GM23338 (cell line): ENCODE results near the gene ATP9A. TPM values are rescaled to one million over a fixed set of nuclear protein-coding genes. Genes with fewer than 3 reads are reported as not detected.

Experiments used
- ATAC-seq: fragments of 200-7000 bp; cut with Tn5 transposase; 3 replicates; pipeline ENCODE4 v1.9.1; 2020
- DNase-seq: peaks from one replicate; pipeline ENCODE4 v3.0.0-alpha.2; 2015; ENCODE audit warnings: low spot score
- H2AFZ ChIP-seq: fragments of 200-600 bp; sonication (generic); 2 replicates; pipeline ENCODE4 v1.8.0; 2016; ENCODE audit warnings: antibody characterized with exemption, mild to moderate bottlenecking, moderate library complexity
- H3F3A ChIP-seq: fragments of 200-600 bp; sonication (generic); replicated peaks from 2 replicates; pipeline ENCODE4 v1.8.0; 2017; ENCODE audit warnings: antibody characterized with exemption, mixed run types, low read depth
- H3K27ac ChIP-seq: fragments of 200-600 bp; sonication (generic); 2 replicates; pipeline ENCODE4 v1.6.1; 2016; ENCODE audit warnings: low read depth
- H3K27me3 ChIP-seq: fragments of 200-600 bp; sonication (generic); 2 replicates; pipeline ENCODE4 v1.8.0; 2016; ENCODE audit warnings: mild to moderate bottlenecking, mixed run types, moderate library complexity; ENCODE audit not compliant: insufficient read depth
- H3K36me3 ChIP-seq: fragments of 200-600 bp; sonication (generic); 2 replicates; pipeline ENCODE4 v1.8.0; 2016; ENCODE audit warnings: mild to moderate bottlenecking; ENCODE audit not compliant: insufficient read depth
- H3K4me1 ChIP-seq: fragments of 200-600 bp; sonication (generic); 2 replicates; pipeline ENCODE4 v1.8.0; 2016; ENCODE audit warnings: mild to moderate bottlenecking, moderate library complexity; ENCODE audit not compliant: insufficient read depth
- H3K4me2 ChIP-seq: fragments of 200-600 bp; sonication (generic); 2 replicates; pipeline ENCODE4 v1.7.1; 2017; ENCODE audit warnings: mixed run types
- H3K4me3 ChIP-seq: fragments of 200-600 bp; sonication (generic); 2 replicates; pipeline ENCODE4 v1.6.1; 2016; ENCODE audit warnings: mixed run types
- H3K79me2 ChIP-seq: fragments of 200-600 bp; sonication (generic); replicated peaks from 2 replicates; pipeline ENCODE4 v1.8.0; 2017; ENCODE audit warnings: mild to moderate bottlenecking; ENCODE audit not compliant: insufficient read depth
- H3K9me2 ChIP-seq: fragments of 200-600 bp; sonication (generic); 2 replicates; pipeline ENCODE4 v1.8.0; 2017; ENCODE audit not compliant: insufficient read depth
- H4K20me1 ChIP-seq: fragments of 200-600 bp; sonication (generic); replicated peaks from 2 replicates; pipeline ENCODE4 v1.8.0; 2017; ENCODE audit warnings: mild to moderate bottlenecking; ENCODE audit not compliant: insufficient read depth
- H3K27ac Mint-ChIP-seq: 2 replicates; pipeline ENCODE4 v1.8.0; 2020; ENCODE audit warnings: inconsistent platforms, mild to moderate bottlenecking, moderate library complexity, mixed read lengths
- H3K27me3 Mint-ChIP-seq: 3 replicates; pipeline ENCODE4 v1.8.0; 2022; ENCODE audit warnings: low read depth, mild to moderate bottlenecking, moderate library complexity, mixed read lengths, inconsistent platforms; ENCODE audit not compliant: insufficient read depth, poor library complexity
- H3K36me3 Mint-ChIP-seq: 3 replicates; pipeline ENCODE4 v1.8.0; 2021; ENCODE audit warnings: low read depth, mild to moderate bottlenecking, inconsistent platforms, moderate library complexity, mixed read lengths
- H3K4me1 Mint-ChIP-seq: 3 replicates; pipeline ENCODE4 v1.8.0; 2020; ENCODE audit warnings: mild to moderate bottlenecking, inconsistent platforms, mixed read lengths
- H3K4me3 Mint-ChIP-seq: 3 replicates; pipeline ENCODE4 v1.8.0; 2021; ENCODE audit warnings: moderate library complexity, mild to moderate bottlenecking, inconsistent platforms, mixed read lengths
- H3K9me3 Mint-ChIP-seq: 3 replicates; pipeline ENCODE4 v1.8.0; 2020; ENCODE audit warnings: moderate library complexity, mild to moderate bottlenecking, inconsistent platforms, mixed read lengths
- EZH2 ChIP-seq: fragments of 200-600 bp; sonication (generic); IDR thresholded peaks from one replicate; pipeline ENCODE4 v1.8.0; 2017; ENCODE audit warnings: antibody characterized with exemption, mild to moderate bottlenecking, low read depth; ENCODE audit not compliant: unreplicated experiment
- polyA plus RNA-seq: library from polyadenylated mRNA; unstranded; fragments of >200 nt; fragmentation: Nextera tagmentation; extraction: Ambion mirVana; gene quantifications from 2 replicates; pipeline ENCODE4 v1.2.1, GENCODE V29; 2016
- total RNA-seq: library from RNA; depleted of rRNA; stranded (reverse); fragments of >200 nt; shearing (Covaris generic); gene quantifications from 2 replicates; pipeline ENCODE4 v1.2.3, GENCODE V29; 2014
- TF ChIP-seq, protein P1 (sequence below): fragments of 250-450 bp; sonication (Bioruptor Pico); IDR thresholded peaks from 2 replicates; pipeline ENCODE4 v1.5.0; 2020; ENCODE audit warnings: mild to moderate bottlenecking, moderate library complexity
- TF ChIP-seq, protein P2 (sequence below), 2 experiments: fragments of 200-600 bp in 1 of 2; sonication (generic) in 1 of 2; conservative IDR thresholded peaks; 2 replicates each; pipeline versions ENCODE4 v1.5.1 to v1.6.1; 2016 to 2017; ENCODE audit warnings: antibody characterized with exemption in 2 of 2, low read depth in 2 of 2, mild to moderate bottlenecking in 2 of 2, moderate library complexity in 1 of 2

ATP9A gene
- total and polyA plus RNA-seq, 2 experiments from 2014 or later, result 0.94 to 5.9 TPM

DNA sequence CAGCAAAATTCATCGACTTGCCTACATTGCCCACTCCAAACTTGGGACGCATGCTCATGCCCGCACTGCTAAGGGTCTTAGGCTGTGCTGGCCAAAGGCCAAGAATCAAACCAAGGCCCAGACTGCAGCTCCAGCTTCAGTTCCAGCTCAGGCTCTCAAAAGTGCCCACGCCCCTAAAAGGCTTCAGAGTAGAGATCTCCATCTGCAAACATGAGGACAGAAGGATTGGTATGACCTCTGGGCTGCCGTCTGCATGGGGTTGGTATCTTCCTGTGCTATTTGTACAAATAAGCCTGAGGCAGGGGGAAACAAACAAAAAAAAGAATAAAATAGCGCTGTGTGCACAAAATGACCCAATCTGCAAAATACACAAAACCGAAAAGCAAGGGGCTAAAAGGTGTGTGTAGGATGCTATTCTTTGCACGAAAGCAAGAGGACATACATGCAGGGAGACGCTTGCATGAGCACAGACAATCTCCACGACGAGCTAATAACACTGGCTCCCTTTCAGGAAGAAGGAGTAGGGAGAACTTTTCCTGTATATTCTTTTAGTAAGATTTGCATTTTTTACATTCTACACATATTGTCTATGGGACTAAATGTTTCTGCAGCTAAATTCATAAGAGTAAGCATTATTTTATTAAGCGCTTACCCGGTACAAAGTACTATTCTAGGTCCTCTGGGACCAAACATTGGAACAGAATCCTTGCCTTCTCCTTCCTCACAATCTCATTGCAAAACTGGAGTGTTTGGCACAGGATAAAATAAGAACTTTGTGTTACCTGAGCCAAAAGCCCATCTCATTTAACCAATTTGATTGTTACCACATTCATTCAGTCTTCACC is 33.1 kb downstream of the ATP9A start:
- no peaks in the 10 kb centered on the region for H3K36me3 Mint-ChIP-seq
- Histone ChIP-seq H3K36me3 (no peaks in the 10 kb centered on the region), H3K9me2 (no peaks in the 10 kb centered on the region), H3F3A (no peaks in the 10 kb centered on the region), H3K27ac (no peak overlapping the region), H4K20me1 (no peaks in the 10 kb centered on the region), H2AFZ (no peak overlapping the region), H3K27me3 (no peaks in the 10 kb centered on the region), H3K79me2 (no peaks in the 10 kb centered on the region), H3K4me2 (no peak overlapping the region), H3K4me3 (no peak overlapping the region), H3K4me1 (no peaks in the 10 kb centered on the region)
- peaks cover 3% of the 10 kb centered on the region for H3K27me3 Mint-ChIP-seq
- no peaks in the 10 kb centered on the region for H3K9me3 Mint-ChIP-seq
- TF ChIP-seq, protein P1, sequence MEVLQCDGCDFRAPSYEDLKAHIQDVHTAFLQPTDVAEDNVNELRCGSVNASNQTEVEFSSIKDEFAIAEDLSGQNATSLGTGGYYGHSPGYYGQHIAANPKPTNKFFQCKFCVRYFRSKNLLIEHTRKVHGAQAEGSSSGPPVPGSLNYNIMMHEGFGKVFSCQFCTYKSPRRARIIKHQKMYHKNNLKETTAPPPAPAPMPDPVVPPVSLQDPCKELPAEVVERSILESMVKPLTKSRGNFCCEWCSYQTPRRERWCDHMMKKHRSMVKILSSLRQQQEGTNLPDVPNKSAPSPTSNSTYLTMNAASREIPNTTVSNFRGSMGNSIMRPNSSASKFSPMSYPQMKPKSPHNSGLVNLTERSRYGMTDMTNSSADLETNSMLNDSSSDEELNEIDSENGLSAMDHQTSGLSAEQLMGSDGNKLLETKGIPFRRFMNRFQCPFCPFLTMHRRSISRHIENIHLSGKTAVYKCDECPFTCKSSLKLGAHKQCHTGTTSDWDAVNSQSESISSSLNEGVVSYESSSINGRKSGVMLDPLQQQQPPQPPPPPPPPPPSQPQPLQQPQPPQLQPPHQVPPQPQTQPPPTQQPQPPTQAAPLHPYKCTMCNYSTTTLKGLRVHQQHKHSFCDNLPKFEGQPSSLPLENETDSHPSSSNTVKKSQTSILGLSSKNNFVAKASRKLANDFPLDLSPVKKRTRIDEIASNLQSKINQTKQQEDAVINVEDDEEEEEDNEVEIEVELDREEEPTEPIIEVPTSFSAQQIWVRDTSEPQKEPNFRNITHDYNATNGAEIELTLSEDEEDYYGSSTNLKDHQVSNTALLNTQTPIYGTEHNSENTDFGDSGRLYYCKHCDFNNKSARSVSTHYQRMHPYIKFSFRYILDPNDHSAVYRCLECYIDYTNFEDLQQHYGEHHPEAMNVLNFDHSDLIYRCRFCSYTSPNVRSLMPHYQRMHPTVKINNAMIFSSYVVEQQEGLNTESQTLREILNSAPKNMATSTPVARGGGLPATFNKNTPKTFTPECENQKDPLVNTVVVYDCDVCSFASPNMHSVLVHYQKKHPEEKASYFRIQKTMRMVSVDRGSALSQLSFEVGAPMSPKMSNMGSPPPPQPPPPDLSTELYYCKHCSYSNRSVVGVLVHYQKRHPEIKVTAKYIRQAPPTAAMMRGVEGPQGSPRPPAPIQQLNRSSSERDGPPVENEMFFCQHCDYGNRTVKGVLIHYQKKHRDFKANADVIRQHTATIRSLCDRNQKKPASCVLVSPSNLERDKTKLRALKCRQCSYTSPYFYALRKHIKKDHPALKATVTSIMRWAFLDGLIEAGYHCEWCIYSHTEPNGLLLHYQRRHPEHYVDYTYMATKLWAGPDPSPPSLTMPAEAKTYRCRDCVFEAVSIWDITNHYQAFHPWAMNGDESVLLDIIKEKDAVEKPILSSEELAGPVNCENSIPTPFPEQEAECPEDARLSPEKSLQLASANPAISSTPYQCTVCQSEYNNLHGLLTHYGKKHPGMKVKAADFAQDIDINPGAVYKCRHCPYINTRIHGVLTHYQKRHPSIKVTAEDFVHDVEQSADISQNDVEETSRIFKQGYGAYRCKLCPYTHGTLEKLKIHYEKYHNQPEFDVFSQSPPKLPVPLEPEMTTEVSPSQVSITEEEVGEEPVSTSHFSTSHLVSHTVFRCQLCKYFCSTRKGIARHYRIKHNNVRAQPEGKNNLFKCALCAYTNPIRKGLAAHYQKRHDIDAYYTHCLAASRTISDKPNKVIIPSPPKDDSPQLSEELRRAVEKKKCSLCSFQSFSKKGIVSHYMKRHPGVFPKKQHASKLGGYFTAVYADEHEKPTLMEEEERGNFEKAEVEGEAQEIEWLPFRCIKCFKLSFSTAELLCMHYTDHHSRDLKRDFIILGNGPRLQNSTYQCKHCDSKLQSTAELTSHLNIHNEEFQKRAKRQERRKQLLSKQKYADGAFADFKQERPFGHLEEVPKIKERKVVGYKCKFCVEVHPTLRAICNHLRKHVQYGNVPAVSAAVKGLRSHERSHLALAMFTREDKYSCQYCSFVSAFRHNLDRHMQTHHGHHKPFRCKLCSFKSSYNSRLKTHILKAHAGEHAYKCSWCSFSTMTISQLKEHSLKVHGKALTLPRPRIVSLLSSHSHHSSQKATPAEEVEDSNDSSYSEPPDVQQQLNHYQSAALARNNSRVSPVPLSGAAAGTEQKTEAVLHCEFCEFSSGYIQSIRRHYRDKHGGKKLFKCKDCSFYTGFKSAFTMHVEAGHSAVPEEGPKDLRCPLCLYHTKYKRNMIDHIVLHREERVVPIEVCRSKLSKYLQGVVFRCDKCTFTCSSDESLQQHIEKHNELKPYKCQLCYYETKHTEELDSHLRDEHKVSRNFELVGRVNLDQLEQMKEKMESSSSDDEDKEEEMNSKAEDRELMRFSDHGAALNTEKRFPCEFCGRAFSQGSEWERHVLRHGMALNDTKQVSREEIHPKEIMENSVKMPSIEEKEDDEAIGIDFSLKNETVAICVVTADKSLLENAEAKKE (CRISPR knock-in tag), result no peak
- TF ChIP-seq EZH2, result no peak
- TF ChIP-seq, protein P2, sequence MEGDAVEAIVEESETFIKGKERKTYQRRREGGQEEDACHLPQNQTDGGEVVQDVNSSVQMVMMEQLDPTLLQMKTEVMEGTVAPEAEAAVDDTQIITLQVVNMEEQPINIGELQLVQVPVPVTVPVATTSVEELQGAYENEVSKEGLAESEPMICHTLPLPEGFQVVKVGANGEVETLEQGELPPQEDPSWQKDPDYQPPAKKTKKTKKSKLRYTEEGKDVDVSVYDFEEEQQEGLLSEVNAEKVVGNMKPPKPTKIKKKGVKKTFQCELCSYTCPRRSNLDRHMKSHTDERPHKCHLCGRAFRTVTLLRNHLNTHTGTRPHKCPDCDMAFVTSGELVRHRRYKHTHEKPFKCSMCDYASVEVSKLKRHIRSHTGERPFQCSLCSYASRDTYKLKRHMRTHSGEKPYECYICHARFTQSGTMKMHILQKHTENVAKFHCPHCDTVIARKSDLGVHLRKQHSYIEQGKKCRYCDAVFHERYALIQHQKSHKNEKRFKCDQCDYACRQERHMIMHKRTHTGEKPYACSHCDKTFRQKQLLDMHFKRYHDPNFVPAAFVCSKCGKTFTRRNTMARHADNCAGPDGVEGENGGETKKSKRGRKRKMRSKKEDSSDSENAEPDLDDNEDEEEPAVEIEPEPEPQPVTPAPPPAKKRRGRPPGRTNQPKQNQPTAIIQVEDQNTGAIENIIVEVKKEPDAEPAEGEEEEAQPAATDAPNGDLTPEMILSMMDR (conservative IDR thresholded peaks at IDR 0.05; ENCODE audit: low read depth in 2 of 2), result no peak
- no peak overlapping the region for H3K4me3 Mint-ChIP-seq
- H3K4me1 Mint-ChIP-seq, result peaks cover 7% of the 10 kb centered on the region; the same call in 2 of the 3 replicates
- no peak overlapping the region for H3K27ac Mint-ChIP-seq
- DNase-seq (no peak), ATAC-seq (no peak)
